CD4-positive, alpha-beta T cell treated with Interleukin-4 for 1 hour (primary cell): ENCODE data around the gene HAVCR2.

ENCODE experiments used
- DNase-seq, 2 donors: peaks; one replicate each; pipeline ENCODE4 v3.0.0-alpha.2; 2020 to 2022

Gene HAVCR2

GRCh38 chr5:157108976-157109375 is at the start of gene HAVCR2:
TSS of gene HAVCR2 (minus strand) at chr5:157109044. CDS start at chr5:157108983, 61 bp downstream.
- peak; percentile 61 to 65 for DNase-seq

GRCh38 chr5:157157293-157157891 is 48.5 kb upstream of the HAVCR2 start:
- no peak for DNase-seq

- peak in 1 of 2 donors; percentile 40 for DNase-seq
These were observed 46.5 kb upstream of the HAVCR2 start for GRCh38 chr5:157155297-157155696.

GRCh38 chr5:157150995-157151394 is 42.2 kb upstream of the HAVCR2 start:
- DNase-seq, result no peak

- peak; percentile 81 to 90 for DNase-seq
These were observed 40.1 kb upstream of the HAVCR2 start for GRCh38 chr5:157148734-157149615.

- peak; percentile 42 to 56 for DNase-seq
These were observed 34.5 kb upstream of the HAVCR2 start for GRCh38 chr5:157143127-157143971.

- DNase-seq, result peak; percentile 98 to 99
These were observed 33.7 kb upstream of the HAVCR2 start, which contains the start of gene MED7 for GRCh38 chr5:157142317-157143126. TSS of gene MED7 (minus strand) at chr5:157142865. CDS start at chr5:157139431, 3,434 bp downstream.

- DNase-seq, result no peak
These were observed 28.8 kb upstream of the HAVCR2 start for GRCh38 chr5:157137691-157138090.

- no peak for DNase-seq
These were observed 23.4 kb upstream of the HAVCR2 start for GRCh38 chr5:157132281-157132612.

GRCh38 chr5:157130925-157131324 is 22.1 kb upstream of the HAVCR2 start:
- DNase-seq, result peak in 1 of 2 donors; percentile 30

- DNase-seq, result no peak
These were observed 12.9 kb upstream of the HAVCR2 start for GRCh38 chr5:157121709-157122108.

- DNase-seq, result no peak
These were observed 11.3 kb upstream of the HAVCR2 start for GRCh38 chr5:157120102-157120501.

- DNase-seq, result no peak
These were observed 7.7 kb upstream of the HAVCR2 start for GRCh38 chr5:157116483-157116954.

- DNase-seq, result no peak
These were observed 6.7 kb upstream of the HAVCR2 start for GRCh38 chr5:157115502-157115901.

- DNase-seq, result no peak
These were observed 6.2 kb upstream of the HAVCR2 start for GRCh38 chr5:157115012-157115411.

GRCh38 chr5:157113002-157113401 is 4.2 kb upstream of the HAVCR2 start:
- peak in 1 of 2 donors; percentile 64 for DNase-seq

GRCh38 chr5:157109744-157110143 is 900 bp upstream of the HAVCR2 start:
- peak; percentile 26 to 55 for DNase-seq

- no peak for DNase-seq
These were observed 1.3 kb downstream of the HAVCR2 start for GRCh38 chr5:157107508-157107907.

GRCh38 chr5:157106630-157107461 is 2.0 kb downstream of the HAVCR2 start:
- DNase-seq, result peak in 1 of 2 donors; percentile 67

GRCh38 chr5:157100140-157100679 is 8.6 kb downstream of the HAVCR2 start:
- peak in 1 of 2 donors; percentile 46 for DNase-seq
